ENCODE measurements around the gene KCNMA1. TPM values are rescaled to one million over a fixed set of nuclear protein-coding genes. Genes with fewer than 3 reads are reported as not detected.

KCNMA1 gene
- total RNA-seq, 3 donors from 2014 or later (not counting 1 experiment from before 2014, with no cell fraction given): 0.40 to 1.8 (median 0.63) TPM

GRCh38 chr10:77285529-77286182 lies 352.0 kb downstream of the KCNMA1 start:
- Histone ChIP-seq H3K4me1 (ENCODE audit: control insufficient read depth, insufficient read depth, low read length) (peaks cover 13% of the 10 kb centered on the region), H3K4me3 (ENCODE audit: low read length) (no peak overlapping the region), H3K27me3 (ENCODE audit: control insufficient read depth, insufficient read depth, low read length) (peaks cover 3% of the 10 kb centered on the region), H3K36me3 (ENCODE audit: control insufficient read depth, insufficient read depth, low read length) (no peaks in the 10 kb centered on the region), H3K27ac (ENCODE audit: low read length) (no peak overlapping the region), H3K9me3 (ENCODE audit: control insufficient read depth, insufficient read depth, low read length) (no peaks in the 10 kb centered on the region)
- no peak for TF ChIP-seq CTCF (IDR thresholded peaks at IDR 0.05)
- intact Hi-C loops (cut with micrococcal nuclease): no loop called here
- peaks cover 13 to 56% of the 10 kb centered on the region in 2 donors for H3K27me3 Mint-ChIP-seq (ENCODE audit: low read depth in 2 of 2)
- no peak overlapping the region for H3K27ac Mint-ChIP-seq
- DNase-seq: no peak
- WGBS (ENCODE audit: insufficient coverage): 38% methylated on average over 1 of the region's 1 CpG
- no peak for ATAC-seq
- H3K36me3 Mint-ChIP-seq: no peaks in the 10 kb centered on the region
- H3K4me1 Mint-ChIP-seq: peaks cover 24 to 25% of the 10 kb centered on the region in 2 donors
- H3K9me3 Mint-ChIP-seq: no peaks in the 10 kb centered on the region
- H3K4me3 Mint-ChIP-seq: no peak overlapping the region

GRCh38 chr10:77284797-77285196 lies 352.8 kb downstream of the KCNMA1 start:
- peaks cover 14% of the 10 kb centered on the region for H3K4me1 ChIP-seq (ENCODE audit: control insufficient read depth, insufficient read depth, low read length)
- H3K9me3 ChIP-seq (ENCODE audit: control insufficient read depth, insufficient read depth, low read length): no peaks in the 10 kb centered on the region
- H3K4me3 Mint-ChIP-seq: no peak overlapping the region
- WGBS (ENCODE audit: insufficient coverage): 100% methylated on average over 3 of the region's 6 CpGs
- intact Hi-C loops (cut with micrococcal nuclease): no loop called here
- DNase-seq: no peak
- H3K27ac Mint-ChIP-seq: no peak overlapping the region
- ATAC-seq: no peak
- no peaks in the 10 kb centered on the region for H3K36me3 Mint-ChIP-seq
- H3K9me3 Mint-ChIP-seq: no peaks in the 10 kb centered on the region
- no peak overlapping the region for H3K4me3 ChIP-seq (ENCODE audit: low read length)
- peaks cover 3% of the 10 kb centered on the region for H3K27me3 ChIP-seq (ENCODE audit: control insufficient read depth, insufficient read depth, low read length)
- peaks cover 22 to 23% of the 10 kb centered on the region in 2 donors for H3K4me1 Mint-ChIP-seq
- H3K36me3 ChIP-seq (ENCODE audit: control insufficient read depth, insufficient read depth, low read length): no peaks in the 10 kb centered on the region
- H3K27me3 Mint-ChIP-seq (ENCODE audit: low read depth in 2 of 2): peaks cover 13 to 51% of the 10 kb centered on the region in 2 donors
- no peak overlapping the region for H3K27ac ChIP-seq (ENCODE audit: low read length)
- TF ChIP-seq CTCF (IDR thresholded peaks at IDR 0.05): no peak

- ATAC-seq (no peak), DNase-seq (no peak)
- no peak for TF ChIP-seq CTCF (IDR thresholded peaks at IDR 0.05)
- Histone ChIP-seq H3K27ac (ENCODE audit: low read length) (no peak overlapping the region), H3K36me3 (ENCODE audit: control insufficient read depth, insufficient read depth, low read length) (no peaks in the 10 kb centered on the region), H3K27me3 (ENCODE audit: control insufficient read depth, insufficient read depth, low read length) (peaks cover 3% of the 10 kb centered on the region), H3K9me3 (ENCODE audit: control insufficient read depth, insufficient read depth, low read length) (no peaks in the 10 kb centered on the region), H3K4me3 (ENCODE audit: low read length) (no peak overlapping the region), H3K4me1 (ENCODE audit: control insufficient read depth, insufficient read depth, low read length) (peaks cover 16% of the 10 kb centered on the region)
- Mint-ChIP-seq H3K27ac (no peak overlapping the region), H3K27me3 (ENCODE audit: low read depth in 2 of 2) (peaks cover 13 to 60% of the 10 kb centered on the region in 2 donors), H3K9me3 (no peaks in the 10 kb centered on the region), H3K4me3 (no peak overlapping the region), H3K36me3 (no peaks in the 10 kb centered on the region), H3K4me1 (peaks cover 20 to 25% of the 10 kb centered on the region in 2 donors)
- WGBS (ENCODE audit: insufficient coverage): 74% methylated on average over 3 of the region's 3 CpGs
- intact Hi-C loops (cut with micrococcal nuclease): no loop called here
These were observed 354.3 kb downstream of the KCNMA1 start for GRCh38 chr10:77283326-77283725.

- H3K27me3 ChIP-seq (ENCODE audit: control insufficient read depth, insufficient read depth, low read length): peaks cover 3% of the 10 kb centered on the region
- DNase-seq (no peak), ATAC-seq (no peak)
- Mint-ChIP-seq H3K36me3 (no peaks in the 10 kb centered on the region), H3K4me3 (no peak overlapping the region), H3K9me3 (no peaks in the 10 kb centered on the region), H3K4me1 (peaks cover 20 to 30% of the 10 kb centered on the region in 2 donors), H3K27me3 (ENCODE audit: low read depth in 2 of 2) (peaks cover 15 to 72% of the 10 kb centered on the region in 2 donors), H3K27ac (no peak overlapping the region)
- peaks cover 16% of the 10 kb centered on the region for H3K4me1 ChIP-seq (ENCODE audit: control insufficient read depth, insufficient read depth, low read length)
- no peak overlapping the region for H3K4me3 ChIP-seq (ENCODE audit: low read length)
- H3K27ac ChIP-seq (ENCODE audit: low read length): no peak overlapping the region
- H3K36me3 ChIP-seq (ENCODE audit: control insufficient read depth, insufficient read depth, low read length): no peaks in the 10 kb centered on the region
- 50% methylated on average over 2 of the region's 2 CpGs for WGBS (ENCODE audit: insufficient coverage)
- no peak for TF ChIP-seq CTCF (IDR thresholded peaks at IDR 0.05)
- no peaks in the 10 kb centered on the region for H3K9me3 ChIP-seq (ENCODE audit: control insufficient read depth, insufficient read depth, low read length)
- intact Hi-C loops (cut with micrococcal nuclease): no loop called here
These were observed 355.4 kb downstream of the KCNMA1 start for GRCh38 chr10:77282163-77282562.
